HG03558 (cell line): ENCODE data around the gene PRPH2.

ENCODE experiments used
- ATAC-seq: cut with Tn5 transposase; IDR thresholded peaks from one replicate; pipeline ENCODE4 v1.9.1; 2021; ENCODE audit warnings: moderate number of reproducible peaks; ENCODE audit not compliant: unreplicated experiment; ENCODE audit errors: extremely low read depth

The PRPH2 gene, protein sequence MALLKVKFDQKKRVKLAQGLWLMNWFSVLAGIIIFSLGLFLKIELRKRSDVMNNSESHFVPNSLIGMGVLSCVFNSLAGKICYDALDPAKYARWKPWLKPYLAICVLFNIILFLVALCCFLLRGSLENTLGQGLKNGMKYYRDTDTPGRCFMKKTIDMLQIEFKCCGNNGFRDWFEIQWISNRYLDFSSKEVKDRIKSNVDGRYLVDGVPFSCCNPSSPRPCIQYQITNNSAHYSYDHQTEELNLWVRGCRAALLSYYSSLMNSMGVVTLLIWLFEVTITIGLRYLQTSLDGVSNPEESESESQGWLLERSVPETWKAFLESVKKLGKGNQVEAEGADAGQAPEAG

DNA sequence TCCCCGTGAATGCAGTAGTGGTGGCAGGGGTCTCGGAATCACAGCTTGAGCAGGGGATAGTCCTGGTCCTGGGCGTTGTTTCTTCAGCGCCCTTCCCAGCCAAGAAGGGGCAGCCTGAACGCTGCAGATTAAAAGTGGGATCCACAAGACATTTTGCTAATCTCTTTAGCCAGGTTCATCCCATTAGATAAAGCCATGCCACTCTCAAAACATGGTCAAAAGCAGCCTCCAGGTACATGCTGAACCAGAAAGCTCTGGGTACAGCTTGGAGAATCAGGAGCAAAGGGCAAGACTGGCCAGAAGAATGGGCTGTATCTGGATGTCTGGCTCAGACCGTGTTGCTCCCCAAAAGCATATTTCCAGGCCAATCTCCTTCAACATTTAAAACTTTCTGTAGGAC, at the start of gene PRPH2:
PRPH2 (minus strand) TSS at position 101 of the 400 bp plus-strand sequence. CDS start 263 bp downstream, outside the sequence.
- ATAC-seq = no peak

DNA sequence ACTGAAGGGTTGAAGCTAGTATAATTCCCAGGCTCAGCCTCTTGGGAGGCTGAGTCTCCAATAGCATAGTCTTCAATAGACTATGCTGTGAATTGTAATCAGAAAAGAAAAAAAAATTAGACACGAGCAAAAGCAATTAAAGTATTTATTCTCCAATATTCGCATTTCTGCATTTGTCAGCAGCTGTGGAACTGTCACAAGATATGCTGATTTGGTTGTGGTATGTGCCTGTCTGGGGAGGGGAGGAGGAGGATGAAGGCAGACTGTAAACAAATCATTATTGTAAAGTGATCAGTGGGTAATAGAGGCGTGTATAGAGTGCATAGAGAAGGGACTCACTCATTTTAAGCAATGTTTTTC, 49.3 kb upstream of the PRPH2 start:
- no peak for ATAC-seq

DNA sequence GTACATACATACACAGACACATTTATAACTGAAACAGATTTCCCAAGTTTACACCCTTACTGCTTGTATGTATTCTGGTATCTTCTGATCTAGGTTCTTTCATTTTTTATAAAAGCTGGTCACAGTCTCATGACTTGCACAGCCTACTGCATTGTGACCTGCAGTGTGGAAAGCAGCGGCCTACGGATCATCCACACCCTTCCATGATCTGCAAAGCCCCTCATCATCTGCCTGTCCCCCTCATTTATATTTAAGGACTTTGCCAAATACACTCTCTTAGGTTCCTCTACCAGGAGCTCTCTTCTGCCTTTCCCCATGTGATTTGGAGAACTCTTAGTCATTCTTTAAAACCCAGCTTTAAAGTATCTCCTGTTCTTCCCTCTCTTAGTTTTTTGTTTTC, 47.4 kb upstream of the PRPH2 start:
- ATAC-seq = no peak

DNA sequence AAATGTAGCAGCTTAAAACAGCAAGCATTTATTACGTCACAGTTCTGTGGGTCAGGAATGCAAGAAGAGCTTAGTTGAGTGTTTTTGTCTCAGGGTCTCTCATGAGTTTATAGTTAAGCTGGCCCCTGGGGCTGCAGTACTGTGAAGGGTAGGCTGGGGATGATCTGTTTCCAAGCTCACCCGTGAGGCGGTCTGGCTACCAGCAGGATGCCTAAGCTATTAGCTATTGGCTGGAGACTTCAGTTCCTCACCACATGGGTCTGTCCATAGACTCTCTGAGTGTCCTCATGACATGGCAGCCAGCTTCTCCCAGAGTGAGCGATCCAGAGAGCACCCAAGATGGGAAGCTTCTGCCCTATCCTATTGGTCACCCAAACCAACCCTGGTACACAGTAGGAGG, 46.7 kb upstream of the PRPH2 start:
- ATAC-seq = no peak

DNA sequence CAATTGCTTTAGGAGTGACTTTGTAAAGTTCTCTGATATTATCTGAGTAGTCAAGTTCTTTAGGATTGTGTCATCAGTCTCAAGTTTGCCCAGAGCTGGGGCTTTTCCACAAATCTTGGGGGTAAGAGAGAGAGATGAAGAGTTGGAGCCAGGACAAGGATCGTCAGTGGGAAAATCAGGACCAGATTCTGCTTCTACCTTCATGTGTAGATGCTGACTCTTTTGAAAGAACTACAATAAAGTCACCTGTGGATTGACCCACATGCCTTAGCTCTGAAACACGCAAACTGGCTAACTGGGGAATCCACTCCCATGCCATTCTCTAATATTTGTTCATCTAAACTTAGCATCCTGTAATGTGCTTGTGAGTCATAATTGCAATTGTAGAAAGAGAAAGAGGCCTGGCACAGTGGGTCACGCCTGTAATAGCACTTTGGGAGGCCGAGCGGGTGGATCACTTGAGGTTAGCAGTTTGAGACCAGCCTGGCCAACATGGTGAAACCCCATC, 43.8 kb upstream of the PRPH2 start:
- no peak for ATAC-seq

DNA sequence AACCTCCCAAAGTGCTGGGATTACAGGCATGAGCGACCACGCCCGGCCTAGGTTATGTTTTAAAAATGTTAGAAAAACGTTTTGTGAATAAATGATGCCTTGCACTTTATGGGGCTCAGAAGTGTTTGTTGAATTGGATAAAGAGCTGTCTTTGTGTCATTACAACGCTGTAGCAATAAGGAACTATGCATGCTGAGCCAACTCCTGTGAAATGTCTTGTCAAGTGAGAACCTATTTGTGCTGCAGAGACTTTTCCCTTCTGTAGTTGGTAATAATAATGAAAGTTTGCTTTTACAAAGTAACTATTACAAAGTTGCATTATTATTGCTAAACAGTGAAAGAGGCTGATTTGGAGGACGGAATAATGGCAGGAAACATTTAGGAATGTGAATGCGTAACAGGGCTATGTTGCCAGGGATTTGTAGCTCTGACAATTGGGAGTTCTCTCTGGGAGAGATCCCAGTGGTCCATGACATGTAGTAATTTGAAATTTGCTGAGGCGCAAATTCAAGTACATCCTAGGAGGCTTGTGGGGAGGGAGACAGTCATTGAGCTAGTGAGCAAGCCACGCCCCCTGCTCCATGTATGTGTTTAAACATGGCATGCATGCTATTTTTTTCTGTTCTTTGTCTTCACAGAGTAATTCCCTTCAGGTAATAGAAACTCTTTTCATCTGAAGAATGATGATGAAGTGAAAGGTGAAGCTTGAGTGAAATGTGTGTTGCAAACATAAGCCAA, 42.7 kb upstream of the PRPH2 start:
- no peak for ATAC-seq

DNA sequence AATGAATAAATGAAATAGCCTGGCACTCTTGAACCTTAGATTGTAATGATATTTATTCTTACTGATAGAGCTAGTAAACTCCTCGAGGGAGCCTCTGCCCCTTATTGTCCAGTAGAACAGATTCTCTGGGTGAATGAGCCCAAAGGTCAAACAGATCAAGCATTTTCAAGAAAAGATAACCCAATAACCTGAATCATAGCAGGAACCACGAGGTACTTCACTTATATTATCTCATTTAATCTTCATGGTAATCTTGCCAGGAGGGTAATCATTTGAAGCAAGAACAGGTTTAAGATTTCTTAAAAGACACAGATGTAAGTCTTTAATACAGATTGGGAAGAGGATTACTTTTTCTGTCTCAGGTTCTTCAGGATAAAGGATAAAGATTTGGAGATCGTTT, 40.6 kb upstream of the PRPH2 start:
- ATAC-seq = no peak

DNA sequence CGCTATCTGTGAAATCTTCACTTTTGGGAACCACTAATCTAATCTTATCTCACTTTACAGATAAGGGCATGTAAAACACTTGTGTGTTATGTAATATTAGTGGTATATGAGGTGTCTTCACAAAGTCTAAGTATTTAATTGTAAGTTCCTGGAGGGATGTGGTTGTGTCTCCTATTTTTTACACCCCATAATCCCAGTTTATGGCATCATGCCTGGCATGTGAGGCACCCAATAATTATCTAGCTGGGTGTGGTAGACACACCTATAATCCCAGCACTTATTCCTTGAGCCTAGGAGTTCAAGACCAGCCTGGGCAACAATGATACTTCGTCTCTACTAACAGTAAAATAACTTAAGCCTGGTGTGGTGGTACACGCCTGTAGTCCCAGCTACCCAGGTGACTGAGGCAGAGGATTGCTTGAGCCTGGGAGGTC, 40.0 kb upstream of the PRPH2 start:
- no peak for ATAC-seq

DNA sequence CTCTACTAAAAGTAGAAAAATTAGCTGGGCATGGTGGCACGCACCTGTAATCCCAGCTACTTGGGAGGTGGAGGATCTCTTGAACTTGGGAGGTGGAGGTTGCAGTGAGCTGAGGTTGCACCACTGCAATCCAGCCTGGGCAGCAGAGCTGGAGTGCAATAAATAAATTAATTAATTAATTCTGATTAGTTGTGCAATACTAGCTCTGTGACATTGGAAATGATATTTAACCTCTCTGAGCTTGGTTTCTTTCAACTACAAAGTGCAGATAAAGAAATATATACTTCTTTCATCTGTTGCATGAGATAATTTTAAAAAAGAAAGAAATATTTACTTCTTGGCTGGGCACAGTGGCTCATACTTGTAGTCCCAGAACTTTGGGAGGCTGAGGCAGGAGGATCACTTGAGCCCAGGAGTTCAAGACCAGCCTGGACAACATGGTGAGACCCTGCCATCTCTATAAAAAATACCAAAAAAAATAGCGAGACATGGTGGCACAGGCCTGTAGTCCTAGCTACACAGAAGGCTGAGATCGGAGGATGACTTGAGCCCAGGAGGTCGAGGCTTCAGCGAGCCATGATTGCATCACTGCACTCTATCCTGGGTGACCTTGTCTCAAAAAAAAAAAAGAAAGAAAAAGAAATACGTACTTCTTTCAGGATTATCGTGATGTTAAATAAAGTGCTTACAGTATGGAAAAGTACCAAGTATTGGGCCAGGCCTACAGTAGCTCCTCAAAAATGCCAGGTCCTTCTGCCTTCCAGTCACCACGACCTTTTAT, 39.1 kb upstream of the PRPH2 start:
- ATAC-seq = no peak

DNA sequence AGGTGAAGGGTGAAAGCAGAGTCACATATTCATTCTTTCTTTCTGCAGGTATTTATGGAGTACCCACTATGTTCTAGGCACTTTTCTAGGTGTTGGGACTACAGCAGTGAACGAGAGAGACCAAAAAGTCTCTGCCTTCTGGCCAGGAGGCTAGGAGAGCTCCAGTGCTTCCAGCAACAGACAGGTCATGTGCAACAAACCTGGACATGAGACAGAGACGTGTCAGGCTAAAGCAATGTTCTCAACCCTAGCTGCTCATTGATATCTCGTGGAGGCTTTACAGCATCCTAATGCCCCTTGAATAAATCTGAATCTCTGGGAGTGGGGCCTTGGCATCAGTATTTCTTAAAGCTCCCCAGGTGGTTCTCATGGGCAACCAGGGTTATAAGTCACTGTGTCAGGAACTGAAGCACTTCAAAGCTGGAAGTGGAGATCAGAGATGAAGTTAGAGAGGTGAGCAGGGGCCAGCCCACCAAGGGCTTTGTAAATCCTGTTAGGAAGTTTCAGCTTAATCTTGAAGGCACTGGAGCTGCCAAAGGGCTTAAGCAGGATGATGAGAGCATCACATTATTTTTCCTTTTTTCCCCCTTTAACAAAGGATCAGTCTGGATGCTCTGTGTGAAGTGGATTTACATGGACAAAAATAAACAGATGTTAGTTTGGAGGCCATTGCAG, 36.5 kb upstream of the PRPH2 start:
- no peak for ATAC-seq

DNA sequence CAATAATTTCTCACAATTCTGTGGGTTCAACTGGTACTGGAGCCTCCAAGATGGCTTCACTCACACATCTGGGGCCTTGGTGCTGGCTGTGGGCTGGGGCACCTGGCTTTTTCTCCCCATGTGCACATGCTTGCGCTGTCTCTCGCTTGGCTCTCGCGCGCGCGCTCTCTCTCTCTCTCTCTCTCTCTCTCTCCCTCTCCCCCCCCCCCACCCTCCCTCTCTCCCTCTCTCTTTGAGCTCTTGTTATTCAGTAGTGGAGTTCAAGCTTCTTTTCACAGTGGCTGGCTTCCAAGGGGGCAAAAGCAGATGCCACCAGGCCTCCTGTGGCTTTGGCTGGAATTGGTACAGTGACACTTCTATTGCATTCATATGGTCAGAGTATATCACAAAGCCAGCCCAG, 34.3 kb upstream of the PRPH2 start:
- no peak for ATAC-seq

DNA sequence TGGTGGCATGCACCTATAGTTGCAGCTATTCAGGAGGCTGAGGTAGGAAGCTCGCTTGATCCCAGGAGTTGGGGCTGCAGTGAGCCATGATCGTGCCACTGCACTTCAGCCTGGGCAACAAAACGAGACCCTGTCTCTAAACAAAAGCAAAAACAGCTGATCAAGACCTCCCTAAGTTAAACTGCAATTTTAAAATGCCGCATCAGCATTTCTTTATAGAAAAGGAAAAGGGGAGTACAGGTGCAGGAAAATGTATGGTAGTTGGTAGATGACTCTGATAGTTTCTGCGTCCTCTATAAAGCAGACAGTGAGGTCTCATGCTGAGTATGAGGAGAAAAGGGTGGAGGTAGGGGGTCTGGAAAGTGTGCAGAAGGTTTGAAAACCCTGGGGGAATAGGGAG, 32.4 kb upstream of the PRPH2 start:
- no peak for ATAC-seq

DNA sequence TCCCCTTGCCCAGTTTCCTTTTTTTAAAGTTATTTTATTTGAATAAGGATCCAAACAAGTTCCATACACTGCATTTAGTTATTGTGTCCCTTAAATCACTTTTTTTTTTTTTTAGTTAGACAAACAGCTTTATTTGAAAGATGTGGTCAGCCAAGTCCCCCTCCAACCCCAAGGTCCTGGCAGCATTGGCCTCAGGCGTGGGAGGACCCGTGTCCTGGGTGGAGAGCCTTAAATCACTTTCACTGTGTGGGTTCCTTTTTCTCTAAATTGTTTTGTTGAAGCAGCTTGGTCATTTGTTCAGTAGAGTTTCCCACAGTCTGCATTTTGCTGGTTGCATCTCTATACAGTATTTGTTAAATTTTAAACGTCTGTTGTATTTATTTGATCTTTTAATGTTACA, 28.7 kb upstream of the PRPH2 start:
- ATAC-seq = no peak

DNA sequence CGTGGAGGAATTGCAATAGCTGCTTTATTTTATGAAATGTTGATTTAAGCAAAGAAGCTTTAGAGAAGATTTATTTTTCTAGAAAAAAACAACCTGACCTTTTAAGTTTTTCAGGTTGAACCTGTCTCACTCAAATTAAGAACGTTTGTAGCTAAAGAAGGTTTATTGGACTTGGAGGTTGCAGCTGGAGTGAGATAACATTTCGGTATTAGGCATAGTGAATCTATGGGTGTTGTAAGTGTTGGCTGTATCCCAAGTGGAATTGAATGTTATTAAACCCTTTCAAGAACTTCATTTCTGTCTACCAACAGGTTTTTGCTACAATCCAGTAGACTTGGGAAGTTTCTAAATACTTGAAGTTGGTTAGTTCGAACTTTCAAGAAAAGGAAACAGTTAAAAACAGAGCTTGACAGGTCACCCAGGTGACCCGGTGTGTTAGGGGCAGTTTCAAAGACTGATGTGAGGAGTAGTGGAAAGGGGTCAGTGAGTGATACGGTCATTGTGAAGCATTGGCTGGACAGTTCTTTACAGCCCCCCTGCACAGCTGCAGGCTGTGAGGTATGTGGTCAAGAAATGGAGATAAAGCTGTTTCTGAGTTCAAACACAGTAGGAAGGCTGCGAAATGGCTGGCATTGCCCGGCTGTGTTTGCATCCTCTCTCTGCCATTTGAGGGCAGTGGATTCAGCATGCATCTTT, 26.0 kb upstream of the PRPH2 start:
- ATAC-seq = no peak

DNA sequence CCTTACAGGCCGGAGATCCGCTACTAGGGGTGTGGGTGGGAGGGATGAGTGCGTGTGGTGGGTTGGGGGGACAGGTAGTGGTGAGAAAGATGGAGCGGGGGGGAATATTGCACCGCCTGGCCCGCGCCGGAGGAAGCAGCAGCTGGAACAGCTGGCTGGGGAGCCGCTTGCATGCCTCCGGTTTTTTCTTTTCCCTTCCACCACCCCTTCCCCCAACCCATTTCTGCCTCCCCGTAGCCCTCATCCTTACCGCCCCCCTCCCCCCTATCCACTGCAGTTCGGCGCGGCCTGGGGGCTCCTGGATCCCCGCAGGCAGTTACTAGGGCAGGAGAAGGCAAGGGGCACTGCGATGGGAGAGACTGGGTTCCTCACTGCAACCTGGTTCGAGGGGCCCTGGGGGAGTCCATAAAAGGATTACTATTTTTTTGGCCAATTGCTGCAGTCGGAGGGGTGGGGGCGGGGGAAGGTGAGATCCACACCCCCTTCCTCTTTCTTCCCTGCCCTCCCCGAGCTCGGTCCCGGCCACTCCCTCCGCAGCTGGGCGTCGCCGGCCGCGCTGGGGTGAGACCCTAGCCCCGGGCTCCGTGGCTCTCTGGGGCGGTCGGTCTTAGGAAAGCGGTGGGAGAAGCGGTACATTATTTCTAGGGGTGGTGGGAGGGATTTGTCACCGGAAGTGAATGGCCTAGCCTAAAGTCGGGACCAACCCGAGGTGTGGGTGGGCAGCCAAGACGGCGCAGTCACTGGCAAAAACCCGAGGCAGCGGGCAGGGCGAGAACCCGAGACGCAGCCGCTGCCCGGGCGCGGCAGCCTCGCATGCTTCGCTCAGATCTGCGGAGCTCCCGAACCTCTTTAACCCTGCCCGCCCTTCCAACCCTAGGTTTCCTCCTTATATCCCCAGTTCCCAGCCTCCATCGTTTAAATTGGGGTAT, 24.3 kb upstream of the PRPH2 start:
- no peak for ATAC-seq

DNA sequence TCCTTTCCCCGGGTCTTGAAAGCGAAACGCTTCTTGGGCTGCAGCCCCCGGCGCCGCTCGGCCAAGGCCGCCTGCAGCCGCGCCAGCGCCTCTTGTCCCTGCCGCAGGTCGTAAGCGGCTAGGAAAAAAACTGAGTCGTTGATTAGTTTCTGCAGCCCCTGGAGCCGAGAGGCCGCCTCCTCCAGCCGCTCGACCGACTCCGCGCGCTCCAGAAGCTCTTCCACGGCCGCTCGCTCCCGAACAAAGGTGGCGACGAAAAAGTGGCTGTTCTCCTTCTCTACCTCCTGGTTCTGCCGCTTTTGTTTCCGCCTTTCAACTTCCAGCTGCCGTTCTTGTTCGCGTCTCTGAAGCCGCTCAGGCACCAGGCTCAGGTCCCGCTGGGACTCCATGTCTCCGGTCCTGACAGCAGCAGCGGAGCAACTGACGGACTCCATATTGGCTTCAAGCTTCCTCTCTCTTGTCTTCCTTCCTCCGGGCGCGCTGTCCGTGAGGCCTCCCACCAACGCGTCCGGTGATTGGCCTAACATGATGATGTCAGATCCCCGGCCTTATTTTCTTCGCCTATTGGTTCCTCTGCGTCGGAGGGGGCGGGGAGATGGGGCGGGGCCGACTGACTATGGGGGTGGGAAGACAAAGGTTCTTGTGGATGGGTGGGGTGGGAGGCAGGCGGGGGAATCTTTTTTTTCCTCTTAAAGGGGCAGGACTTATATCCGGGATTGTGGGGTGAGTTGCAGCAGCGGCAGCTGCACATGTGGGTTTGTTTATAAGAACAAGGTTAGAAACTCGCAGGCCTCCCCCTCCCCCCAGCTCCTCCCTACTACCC, 23.5 kb upstream of the PRPH2 start, which contains the start of gene TBCC:
TBCC (minus strand) TSS at position 464 of the 823 bp plus-strand sequence; CDS start at position 434, 30 bp downstream.
- peak; percentile 61 for ATAC-seq

DNA sequence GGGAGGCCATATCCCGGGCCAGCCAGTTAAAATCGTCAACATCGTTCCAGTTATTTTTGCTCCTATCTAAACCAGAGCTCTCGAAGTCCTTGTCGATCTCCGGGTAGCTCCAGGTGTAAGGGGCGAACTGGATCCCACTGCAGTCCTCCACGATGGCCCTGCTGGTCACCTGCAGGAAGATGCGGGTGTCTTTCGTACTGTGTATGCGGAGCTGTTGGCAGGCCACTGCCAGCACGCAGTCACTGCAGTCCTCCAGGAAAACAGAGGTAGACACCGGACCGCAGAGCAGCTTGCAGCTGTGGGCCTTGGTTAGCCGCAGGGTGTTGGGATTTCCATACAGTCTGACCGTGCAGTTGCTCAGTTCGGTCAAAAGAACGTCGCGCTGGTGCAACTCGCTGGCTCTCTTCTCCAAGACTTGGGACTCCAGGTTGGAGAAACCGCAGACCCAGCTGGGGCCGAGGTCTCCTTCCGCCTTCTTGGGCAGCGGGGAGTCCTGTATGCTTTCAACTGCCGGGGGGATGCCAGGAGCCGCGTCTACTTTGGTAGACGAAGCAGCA, 22.8 kb upstream of the PRPH2 start:
- ATAC-seq = no peak
